Measurements from ENCODE around the gene FXN.

GRCh38 chr9:69122082-69122548 lies 86.6 kb downstream of the FXN start:
- TF ChIP-seq POLR2A (IDR thresholded peaks at IDR 0.05; ENCODE audit: low read length) (peak; percentile 48), GATA1 (IDR thresholded peaks at IDR 0.05; ENCODE audit: low read depth, low read length) (no peak)
